GM12873 (cell line): ENCODE data around the gene MROH8.

ENCODE experiments used
- TF ChIP-seq, protein P1 (sequence below): IDR thresholded peaks from 2 replicates; pipeline ENCODE4 v1.5.1; 2012; ENCODE audit warnings: low read depth, mild to moderate bottlenecking, moderate library complexity, low read length, control low read depth; ENCODE audit not compliant: insufficient read depth; ENCODE audit errors: missing control alignments

The MROH8 gene

GRCh38 chr20:37152284-37152683 is 27.1 kb downstream of the MROH8 start:
- TF ChIP-seq, protein P1, sequence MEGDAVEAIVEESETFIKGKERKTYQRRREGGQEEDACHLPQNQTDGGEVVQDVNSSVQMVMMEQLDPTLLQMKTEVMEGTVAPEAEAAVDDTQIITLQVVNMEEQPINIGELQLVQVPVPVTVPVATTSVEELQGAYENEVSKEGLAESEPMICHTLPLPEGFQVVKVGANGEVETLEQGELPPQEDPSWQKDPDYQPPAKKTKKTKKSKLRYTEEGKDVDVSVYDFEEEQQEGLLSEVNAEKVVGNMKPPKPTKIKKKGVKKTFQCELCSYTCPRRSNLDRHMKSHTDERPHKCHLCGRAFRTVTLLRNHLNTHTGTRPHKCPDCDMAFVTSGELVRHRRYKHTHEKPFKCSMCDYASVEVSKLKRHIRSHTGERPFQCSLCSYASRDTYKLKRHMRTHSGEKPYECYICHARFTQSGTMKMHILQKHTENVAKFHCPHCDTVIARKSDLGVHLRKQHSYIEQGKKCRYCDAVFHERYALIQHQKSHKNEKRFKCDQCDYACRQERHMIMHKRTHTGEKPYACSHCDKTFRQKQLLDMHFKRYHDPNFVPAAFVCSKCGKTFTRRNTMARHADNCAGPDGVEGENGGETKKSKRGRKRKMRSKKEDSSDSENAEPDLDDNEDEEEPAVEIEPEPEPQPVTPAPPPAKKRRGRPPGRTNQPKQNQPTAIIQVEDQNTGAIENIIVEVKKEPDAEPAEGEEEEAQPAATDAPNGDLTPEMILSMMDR = no peak

- TF ChIP-seq, protein P1 = no peak
Measured at GRCh38 chr20:37151529-37151928, 27.8 kb downstream of the MROH8 start.

DNA sequence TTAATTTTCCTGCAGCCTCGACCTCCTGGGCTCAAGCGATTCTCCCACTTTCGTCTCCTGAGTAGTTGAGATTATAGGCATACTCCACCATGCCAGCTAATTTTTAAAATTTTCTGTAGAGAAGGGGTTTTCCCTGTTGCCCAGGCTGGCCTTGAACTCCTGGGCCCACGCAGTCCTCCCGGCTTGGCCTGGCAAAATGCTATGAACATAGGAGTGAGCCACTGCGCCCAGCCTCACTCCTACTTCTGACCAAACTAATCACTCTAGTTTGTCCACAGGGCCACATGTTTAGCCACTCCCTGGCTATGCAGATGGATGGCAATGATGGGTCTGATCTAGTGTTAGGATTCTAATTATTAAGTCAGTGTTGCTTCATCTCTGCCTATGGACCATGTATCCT is 32.1 kb downstream of the MROH8 start:
- TF ChIP-seq, protein P1 = no peak

DNA sequence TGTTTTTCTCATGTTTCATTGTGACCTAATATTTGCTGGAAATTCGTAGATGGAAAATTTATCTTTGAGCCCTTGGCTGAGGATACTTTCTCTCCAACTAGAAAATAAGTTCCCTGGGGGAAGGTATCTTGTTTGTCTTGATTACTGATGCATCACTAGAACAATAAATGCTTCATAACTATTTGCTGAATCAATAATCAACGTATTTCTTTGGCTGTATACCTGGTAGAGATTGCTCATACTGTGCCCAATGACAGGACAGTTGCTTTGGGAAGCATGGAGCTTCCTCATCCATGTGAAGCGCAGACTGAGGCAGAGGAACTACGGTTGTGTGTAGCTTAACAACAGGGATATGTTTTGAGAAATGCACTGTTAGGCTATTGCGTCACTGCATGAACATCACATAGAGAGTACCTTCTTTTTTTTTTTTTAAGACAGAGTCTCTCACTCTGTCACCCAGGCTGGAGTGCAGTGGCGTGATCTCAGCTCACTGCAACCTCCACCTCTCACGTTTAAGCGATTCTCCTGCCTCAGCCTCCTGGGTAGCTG is 34.4 kb downstream of the MROH8 start:
- TF ChIP-seq, protein P1 = no peak

DNA sequence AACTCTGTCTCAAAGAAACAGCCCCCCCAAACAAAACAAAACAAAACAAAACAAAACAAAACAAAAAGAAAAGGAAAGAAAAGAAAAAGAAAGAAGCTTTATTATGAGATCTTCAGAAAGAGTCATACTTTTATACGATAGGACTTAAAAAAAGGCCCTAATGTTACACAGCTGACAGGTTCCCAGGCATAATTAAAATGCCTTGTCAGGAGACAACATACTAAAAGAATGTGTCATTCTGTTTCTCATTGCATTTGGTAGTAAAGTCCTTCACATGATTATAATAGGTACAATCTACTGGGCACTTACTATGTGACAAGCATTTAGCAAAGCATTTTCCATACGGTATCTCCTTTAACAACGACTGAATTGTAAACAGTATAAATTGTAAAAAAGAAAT is 36.6 kb downstream of the MROH8 start:
- TF ChIP-seq, protein P1 = no peak

DNA sequence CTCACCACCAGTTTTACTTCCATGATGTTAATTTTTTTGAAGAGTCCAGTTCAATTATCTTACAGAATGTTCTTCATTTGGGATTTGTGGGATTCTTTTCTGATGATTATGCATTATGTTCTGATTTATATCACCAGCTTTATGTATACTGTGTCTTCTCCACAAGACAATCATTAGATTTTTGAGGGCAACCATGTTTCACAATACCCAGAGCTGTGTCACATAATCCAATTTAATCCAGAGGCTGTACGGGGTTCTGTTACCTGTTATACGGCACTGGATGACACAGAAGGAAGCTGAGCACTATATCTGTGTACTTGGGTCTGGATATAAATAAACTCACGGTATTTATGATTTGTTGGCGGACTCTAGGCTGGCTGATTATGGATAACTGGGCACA is 41.8 kb downstream of the MROH8 start:
- TF ChIP-seq, protein P1 = no peak

DNA sequence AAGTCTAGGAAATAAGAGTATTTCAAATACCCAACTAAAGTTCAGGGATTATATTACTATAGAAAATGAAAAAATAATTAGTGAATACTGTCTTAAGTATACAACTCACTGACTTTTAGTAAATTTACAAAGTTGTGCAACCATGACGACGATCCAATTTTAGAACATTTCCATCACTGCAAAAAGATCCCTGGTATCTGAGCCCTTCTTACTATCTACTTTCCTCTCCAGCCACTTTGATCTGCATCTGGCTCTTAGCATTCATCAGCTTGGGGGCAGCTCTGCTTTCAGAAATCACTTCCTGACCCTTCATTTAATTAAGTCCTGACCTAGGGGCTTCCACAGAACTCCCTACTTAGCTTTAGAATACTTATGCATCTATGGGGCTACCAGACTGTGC is 45.4 kb downstream of the MROH8 start:
- TF ChIP-seq, protein P1 = no peak
